Common myeloid progenitor, CD34-positive (primary cell): ENCODE data around the gene AKAP1.

Source experiments
- CTCF ChIA-PET: fragments of 350-600 bp; sonication (Branson Sonifier 250); formaldehyde crosslinking; loops from one replicate; lab custom pipeline; 2021; ENCODE audit warnings: antibody characterized with exemption; lab: Charles Lee
- POLR2A ChIA-PET: fragments of 350-600 bp; sonication (Branson Sonifier 250); formaldehyde crosslinking; loops from one replicate; lab custom pipeline; 2021; ENCODE audit warnings: antibody characterized with exemption; lab: Charles Lee
- DNase-seq, 3 donors: peaks; one replicate each; pipeline versions ENCODE4 v3.0.0 to v3.0.0-alpha.2; 2013
- H3K27ac ChIP-seq, 2 experiments: 1 replicate in 1 of 2; 2 replicates in 1 of 2; pipeline ENCODE4 v1.7.0; 2013; ENCODE audit warnings: inconsistent platforms in 2 of 2, low read length in 2 of 2, mild to moderate bottlenecking in 2 of 2, low read depth in 1 of 2, moderate library complexity in 1 of 2; ENCODE audit not compliant: severe bottlenecking in 2 of 2, insufficient read depth in 1 of 2, poor library complexity in 1 of 2
- H3K27me3 ChIP-seq, 5 experiments: replicated peaks in 2 of 5; 1 replicate in 3 of 5; 2 replicates in 2 of 5; pipeline versions ENCODE4 v1.6.1 to v1.7.0; 2013; ENCODE audit warnings: low read length in 4 of 5, mild to moderate bottlenecking in 2 of 5, moderate library complexity in 2 of 5, inconsistent platforms in 1 of 5; ENCODE audit not compliant: insufficient read depth in 5 of 5, control insufficient read depth in 4 of 5
- H3K36me3 ChIP-seq, 4 experiments: 1 replicate in 2 of 4; 2 replicates in 2 of 4; pipeline versions ENCODE4 v1.6.1 to v1.7.0; 2013; ENCODE audit warnings: low read length in 3 of 4, control low read depth in 1 of 4, mild to moderate bottlenecking in 1 of 4; ENCODE audit not compliant: control insufficient read depth in 4 of 4, insufficient read depth in 4 of 4
- H3K4me1 ChIP-seq, 4 experiments: 1 replicate in 3 of 4; 2 replicates in 1 of 4; pipeline versions ENCODE4 v1.6.1 to v1.7.1; 2013; ENCODE audit warnings: low read length in 3 of 4, mild to moderate bottlenecking in 3 of 4, control low read depth in 1 of 4, inconsistent platforms in 1 of 4, moderate library complexity in 1 of 4; ENCODE audit not compliant: control insufficient read depth in 4 of 4, insufficient read depth in 4 of 4; ENCODE audit errors: control extremely low read depth in 1 of 4
- H3K4me3 ChIP-seq, 7 experiments: 1 replicate in 4 of 7; 2 replicates in 3 of 7; pipeline versions ENCODE4 v1.5.1 to v1.7.0; 2013; ENCODE audit warnings: mild to moderate bottlenecking in 7 of 7, low read length in 6 of 7, moderate library complexity in 6 of 7, inconsistent platforms in 2 of 7, low read depth in 2 of 7, control low read depth in 1 of 7; ENCODE audit not compliant: insufficient read depth in 4 of 7, control insufficient read depth in 1 of 7; ENCODE audit errors: extremely low read depth in 1 of 7
- H3K9me3 ChIP-seq, 5 experiments: 1 replicate in 4 of 5; 2 replicates in 1 of 5; pipeline versions ENCODE4 v1.6.1 to v1.7.1; 2013; ENCODE audit warnings: low read length in 4 of 5, mild to moderate bottlenecking in 2 of 5, inconsistent platforms in 1 of 5, low read depth in 1 of 5, moderate library complexity in 1 of 5; ENCODE audit not compliant: control insufficient read depth in 4 of 5, insufficient read depth in 2 of 5; ENCODE audit errors: control extremely low read depth in 1 of 5
- WGBS: methylation state at CpG from one replicate; pipeline ENCODE4 v1.1.5; 2013; ENCODE audit not compliant: insufficient coverage; 5-methylcytosine and 5-hydroxymethylcytosine counted together

The AKAP1 gene

DNA sequence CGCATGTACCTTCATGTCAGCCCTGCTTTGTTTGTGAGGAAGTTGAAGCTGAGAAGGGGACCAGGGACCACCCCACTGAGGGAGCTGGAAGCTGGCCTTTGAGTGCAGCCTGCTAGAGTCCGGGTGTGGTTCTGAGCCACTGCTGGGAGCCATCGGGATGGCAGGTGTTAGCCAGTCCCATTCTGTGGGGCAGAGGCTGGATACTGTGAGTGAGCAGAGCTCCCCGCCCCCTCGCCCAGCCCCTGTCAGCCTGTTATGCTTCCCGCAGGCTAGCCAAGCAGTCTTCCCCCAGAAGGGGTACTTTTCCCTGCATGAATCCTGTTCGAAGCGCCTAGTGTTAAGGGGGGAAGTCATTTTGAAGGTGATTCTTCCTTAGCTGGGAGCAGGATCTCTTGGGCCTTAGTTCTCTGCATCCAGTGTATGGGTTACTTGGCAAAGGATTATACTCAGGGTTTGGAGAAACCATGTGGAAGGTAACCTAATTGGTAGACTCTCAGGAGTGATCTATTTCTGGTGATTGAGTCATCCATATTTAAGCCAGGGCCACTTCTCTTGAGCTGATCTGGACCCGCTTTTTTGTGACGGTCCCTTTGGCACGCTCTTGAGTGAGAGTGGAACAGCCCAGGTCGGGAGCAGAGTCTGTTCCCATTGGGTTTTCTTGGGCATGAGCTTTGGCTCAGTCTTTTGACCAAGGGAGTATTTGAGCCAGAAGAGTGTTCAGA is 23.8 kb downstream of the AKAP1 start:
- no peak overlapping the region for H3K27ac ChIP-seq
- WGBS, result 93% methylated on average over 8 of the region's 12 CpGs
- H3K4me3 ChIP-seq, result no peak overlapping the region
- H3K9me3 ChIP-seq, result no peaks in the 10 kb centered on the region
- peaks cover 0 to 13% (median 2%) of the 10 kb centered on the region in 4 experiments for H3K4me1 ChIP-seq
- no peaks in the 10 kb centered on the region for H3K27me3 ChIP-seq
- H3K36me3 ChIP-seq, result peaks cover 6 to 54% (median 27%) of the 10 kb centered on the region in 4 experiments
- ChIA-PET CTCF (interaction anchor here (2.2 to 2.4 kb wide), 2 partner anchors 17 to 21 kb away, joined by 5 to 7 read pairs; no protein-coding TSS in a partner anchor), POLR2A (no interaction called here)
- no peak for DNase-seq

- Histone ChIP-seq H3K9me3 (no peaks in the 10 kb centered on the region), H3K27ac (no peak overlapping the region), H3K36me3 (peaks cover 9 to 61% (median 28%) of the 10 kb centered on the region in 4 experiments), H3K4me1 (peaks cover 0 to 13% (median 2%) of the 10 kb centered on the region in 4 experiments), H3K27me3 (no peaks in the 10 kb centered on the region), H3K4me3 (no peak overlapping the region)
- ChIA-PET CTCF (interaction anchor here (0.8 to 2.4 kb wide), 5 partner anchors 12 to 26 kb away, joined by 3 to 7 read pairs (median 4); no protein-coding TSS in a partner anchor), POLR2A (no interaction called here)
- DNase-seq, result peak in 2 of 3 donors; percentile 21 to 30
- WGBS, result 94% methylated on average over 13 of the region's 14 CpGs
These were observed 24.5 kb downstream of the AKAP1 start for GRCh38 chr17:57109393-57110151.

GRCh38 chr17:57110152-57110542 is 25.1 kb downstream of the AKAP1 start:
- CTCF ChIA-PET, result interaction anchor here (0.6 to 2.4 kb wide), 6 partner anchors 12 to 27 kb away, joined by 3 to 7 read pairs (median 4); no protein-coding TSS in a partner anchor
- DNase-seq, result no peak
- Histone ChIP-seq H3K27ac (no peak overlapping the region), H3K4me1 (peaks cover 0 to 13% (median 2%) of the 10 kb centered on the region in 4 experiments), H3K9me3 (no peaks in the 10 kb centered on the region), H3K27me3 (no peaks in the 10 kb centered on the region), H3K4me3 (no peak overlapping the region), H3K36me3 (peaks cover 10 to 66% (median 31%) of the 10 kb centered on the region in 4 experiments)
- WGBS, result 100% methylated on average over 1 of the region's 5 CpGs
- POLR2A ChIA-PET, result no interaction called here

GRCh38 chr17:57110579-57111325 is 25.7 kb downstream of the AKAP1 start:
- CTCF ChIA-PET, result interaction anchor here (0.6 to 2.2 kb wide), 5 partner anchors 12 to 27 kb away, joined by 3 to 5 read pairs (median 3); no protein-coding TSS in a partner anchor
- Histone ChIP-seq H3K4me3 (peak overlapping the region in 1 of 7 experiments; percentile 11), H3K4me1 (peaks cover 0 to 13% (median 2%) of the 10 kb centered on the region in 4 experiments), H3K9me3 (no peaks in the 10 kb centered on the region), H3K36me3 (peaks cover 10 to 66% (median 34%) of the 10 kb centered on the region in 4 experiments), H3K27me3 (no peaks in the 10 kb centered on the region), H3K27ac (no peak overlapping the region)
- POLR2A ChIA-PET, result interaction anchor here (0.6 kb wide), 1 partner anchor 26 kb away, joined by 3 read pairs; the partner anchor contains the start of gene AKAP1
- peak in 2 of 3 donors; percentile 25 to 30 for DNase-seq
- 12% methylated on average over 7 of the region's 12 CpGs for WGBS

DNA sequence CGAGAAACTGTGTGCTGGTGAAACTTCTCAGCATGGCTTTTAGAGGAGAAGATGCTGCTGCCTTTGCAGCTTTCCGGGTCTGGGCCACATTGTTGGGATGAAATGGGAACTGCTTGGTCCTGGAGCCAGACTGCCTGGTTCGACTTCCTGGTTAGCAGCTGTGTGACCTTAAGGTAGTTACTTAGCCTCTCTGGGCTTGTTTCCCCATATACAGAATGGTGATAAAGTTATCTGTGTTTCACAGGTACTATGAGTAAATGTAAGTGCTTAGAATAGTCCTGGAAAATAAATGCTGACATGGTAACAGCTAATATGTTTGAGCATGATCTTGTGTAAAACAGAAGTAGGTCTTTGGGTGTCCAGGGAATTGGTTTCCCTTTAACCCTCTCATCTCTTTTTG is 26.3 kb downstream of the AKAP1 start:
- H3K27ac ChIP-seq, result no peak overlapping the region
- H3K27me3 ChIP-seq, result no peaks in the 10 kb centered on the region
- ChIA-PET CTCF (interaction anchor here (1.2 to 1.5 kb wide), 2 partner anchors 9 to 12 kb away, joined by 3 to 5 read pairs; no protein-coding TSS in a partner anchor), POLR2A (no interaction called here)
- no peaks in the 10 kb centered on the region for H3K9me3 ChIP-seq
- DNase-seq, result no peak
- WGBS, result 79% methylated on average over 3 of the region's 3 CpGs
- H3K4me3 ChIP-seq, result peak overlapping the region in 1 of 7 experiments; percentile 11
- peaks cover 14 to 68% (median 35%) of the 10 kb centered on the region in 4 experiments for H3K36me3 ChIP-seq
- peaks cover 0 to 13% (median 2%) of the 10 kb centered on the region in 4 experiments for H3K4me1 ChIP-seq

GRCh38 chr17:57113011-57113410 is 28.0 kb downstream of the AKAP1 start:
- CTCF ChIA-PET, result interaction anchor here (0.6 to 1.7 kb wide), 4 partner anchors 13 to 704 kb away, joined by 3 to 4 read pairs (median 4); no protein-coding TSS in a partner anchor
- Histone ChIP-seq H3K4me3 (no peak overlapping the region), H3K9me3 (no peaks in the 10 kb centered on the region), H3K36me3 (peaks cover 21 to 78% (median 40%) of the 10 kb centered on the region in 4 experiments), H3K27ac (no peak overlapping the region), H3K27me3 (no peaks in the 10 kb centered on the region), H3K4me1 (peaks cover 0 to 13% (median 2%) of the 10 kb centered on the region in 4 experiments)
- 96% methylated on average over 6 of the region's 6 CpGs for WGBS
- POLR2A ChIA-PET, result interaction anchor here (0.6 kb wide), 1 partner anchor 13 kb away, joined by 5 read pairs; no protein-coding TSS in a partner anchor
- DNase-seq, result no peak
